T-helper 2 cell (primary cell): Measurements from ENCODE around the gene MPO.

Source experiments
- DNase-seq, 5 experiments: peaks; one replicate each; pipeline versions ENCODE4 v3.0.0 to v3.0.0-alpha.2; 2012 to 2022

MPO gene

GRCh38 chr17:58320163-58320558 is 39.4 kb upstream of the MPO start:
- DNase-seq: no peak

GRCh38 chr17:58319173-58320162 is 38.7 kb upstream of the MPO start:
- DNase-seq: peak in 1 of 5 experiments; percentile 7

GRCh38 chr17:58318627-58319172 is 38.0 kb upstream of the MPO start:
- DNase-seq: no peak

- DNase-seq: no peak
These were observed 37.3 kb upstream of the MPO start for GRCh38 chr17:58318065-58318481.

GRCh38 chr17:58317421-58318064 is 36.8 kb upstream of the MPO start:
- DNase-seq: peak; percentile 27 to 94 (median 65)

- no peak for DNase-seq
These were observed 35.7 kb upstream of the MPO start for GRCh38 chr17:58316260-58316960.

- DNase-seq: no peak
These were observed 35.0 kb upstream of the MPO start for GRCh38 chr17:58315750-58316149.

GRCh38 chr17:58315281-58315711 is 34.6 kb upstream of the MPO start:
- no peak for DNase-seq

GRCh38 chr17:58314706-58315015 is 33.9 kb upstream of the MPO start:
- no peak for DNase-seq

GRCh38 chr17:58313815-58314705 is 33.3 kb upstream of the MPO start:
- no peak for DNase-seq

GRCh38 chr17:58312829-58313228 is 32.1 kb upstream of the MPO start:
- no peak for DNase-seq

GRCh38 chr17:58312021-58312630 is 31.4 kb upstream of the MPO start:
- DNase-seq: no peak

- no peak for DNase-seq
These were observed 30.7 kb upstream of the MPO start for GRCh38 chr17:58311429-58311894.

- no peak for DNase-seq
These were observed 30.0 kb upstream of the MPO start for GRCh38 chr17:58310511-58311428.

GRCh38 chr17:58309918-58310259 is 29.2 kb upstream of the MPO start:
- DNase-seq: no peak

GRCh38 chr17:58308985-58309917 is 28.5 kb upstream of the MPO start:
- no peak for DNase-seq

- DNase-seq: no peak
These were observed 27.6 kb upstream of the MPO start for GRCh38 chr17:58308173-58308984.

GRCh38 chr17:58307468-58308172 is 26.9 kb upstream of the MPO start:
- DNase-seq: no peak
